ENCODE data around the gene ZFYVE1.
"Not testable (repeated sequence)": the region's sequence is repeated elsewhere in the genome, so short reads cannot be mapped to it uniquely, and the experiment has no call there.

Gene ZFYVE1

DNA sequence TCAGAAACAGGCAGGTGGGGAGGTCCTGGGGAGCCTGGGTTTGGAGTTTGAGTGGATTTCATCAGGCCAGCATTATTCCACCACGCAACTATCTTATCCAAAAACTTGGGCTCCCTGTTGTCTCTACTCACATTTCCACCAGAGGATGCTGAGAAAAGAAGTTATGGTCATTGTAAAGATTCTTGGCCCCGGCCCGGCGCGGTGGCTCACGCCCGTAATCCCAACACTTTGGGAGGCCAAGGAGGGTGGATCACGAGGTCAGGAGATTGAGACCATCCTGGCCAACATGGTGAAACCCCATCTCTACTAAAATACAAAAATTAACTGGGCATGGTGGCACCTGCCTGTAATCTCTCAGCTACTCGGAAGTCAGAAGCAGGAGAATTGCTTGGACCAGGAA, 70.2 kb downstream of the ZFYVE1 start:
- DNase-seq: not testable (repeated sequence)

- no peak for DNase-seq
Observed at GRCh38 chr14:72952171-72952570, 74.7 kb downstream of the ZFYVE1 start.

DNA sequence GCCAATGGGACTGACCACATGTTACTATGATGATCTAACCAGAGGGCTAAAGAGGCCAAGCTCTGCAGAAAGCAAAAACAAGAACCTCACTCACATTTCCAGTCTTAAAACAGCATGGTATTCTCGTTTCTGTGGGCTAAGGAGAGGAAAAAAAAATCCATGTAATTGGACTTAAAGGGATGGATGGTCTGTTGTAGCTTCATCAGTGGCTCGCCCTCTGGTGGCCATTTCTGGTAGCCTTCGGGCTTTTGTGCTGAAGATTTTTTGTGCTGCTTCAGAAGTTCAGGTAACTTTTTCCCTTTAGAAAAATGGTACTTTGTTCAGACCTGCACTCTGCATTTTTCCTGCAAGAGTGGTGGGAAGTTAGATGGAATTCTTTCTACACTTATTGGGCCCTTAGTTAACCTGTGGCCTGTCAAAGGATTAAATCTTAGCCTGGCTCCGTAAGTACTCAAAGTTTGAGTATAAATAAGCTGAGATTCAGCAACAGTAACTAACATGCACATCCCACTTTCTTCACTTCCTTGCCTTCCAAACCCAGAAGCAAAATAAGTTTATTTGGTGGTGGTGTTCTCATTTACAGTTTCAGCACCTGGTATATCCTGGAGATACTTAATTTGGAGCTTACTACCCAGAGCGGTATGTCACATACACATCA, 78.3 kb downstream of the ZFYVE1 start:
- peak in 1 of 2 experiments; percentile 36 for DNase-seq

- no peak for DNase-seq
Observed at GRCh38 chr14:72947366-72948160, 79.3 kb downstream of the ZFYVE1 start.

GRCh38 chr14:72946491-72946890, 80.4 kb downstream of the ZFYVE1 start:
- DNase-seq: no peak

DNA sequence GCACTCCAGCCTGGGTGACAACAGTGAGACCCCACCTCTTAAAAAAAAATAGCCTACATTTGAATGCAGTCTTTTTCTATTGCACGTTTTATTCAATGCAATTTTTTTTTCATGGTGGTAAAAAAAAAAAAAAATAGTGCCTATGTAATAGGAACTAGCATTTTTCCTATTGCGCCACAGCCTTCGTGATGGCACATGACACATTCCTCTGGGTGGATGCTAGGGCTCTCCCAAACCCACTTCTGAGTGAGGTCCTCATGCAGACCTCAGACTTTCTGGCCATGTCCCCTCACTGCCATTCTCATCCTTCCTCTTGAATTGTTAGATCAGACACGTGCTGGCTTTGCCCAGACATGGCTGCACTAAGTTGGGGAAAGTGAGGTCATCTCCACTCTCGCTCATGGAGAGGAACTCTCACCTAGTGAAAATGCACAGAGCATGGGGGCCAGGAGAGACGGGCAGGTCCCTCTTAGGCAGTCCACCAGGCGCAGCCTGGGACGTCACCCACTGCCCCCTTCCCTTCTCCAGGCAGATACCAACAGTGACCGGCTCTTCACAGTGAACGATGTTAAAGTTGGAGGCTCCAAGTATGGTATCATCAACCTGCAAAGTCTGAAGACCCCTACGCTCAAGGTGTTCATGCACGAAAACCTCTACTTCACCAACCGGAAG, 81.4 kb downstream of the ZFYVE1 start:
- no peak for DNase-seq

GRCh38 chr14:72943876-72944430, 83.0 kb downstream of the ZFYVE1 start:
- DNase-seq: no peak

DNA sequence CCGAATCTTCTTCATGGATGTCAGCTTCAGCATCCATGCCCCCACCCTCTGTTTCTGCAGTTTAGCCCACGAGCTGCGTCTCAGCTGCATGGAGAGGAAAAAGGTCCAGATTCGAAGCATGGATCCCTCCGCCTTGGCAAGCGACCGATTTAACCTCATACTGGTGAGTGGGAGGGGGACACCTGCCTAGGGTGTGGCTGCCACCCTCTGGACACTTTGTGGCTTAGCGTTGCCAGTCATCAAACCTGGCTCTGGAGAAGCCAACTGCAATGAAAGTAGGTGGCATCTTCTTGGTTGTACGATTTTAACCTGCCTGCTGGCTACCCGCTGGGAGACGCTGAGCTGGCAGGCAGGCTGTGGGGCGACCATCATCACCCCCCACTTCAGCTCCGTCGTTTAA, 84.0 kb downstream of the ZFYVE1 start:
- no peak for DNase-seq

- no peak for DNase-seq
Observed at GRCh38 chr14:72941286-72941985, 85.5 kb downstream of the ZFYVE1 start.

DNA sequence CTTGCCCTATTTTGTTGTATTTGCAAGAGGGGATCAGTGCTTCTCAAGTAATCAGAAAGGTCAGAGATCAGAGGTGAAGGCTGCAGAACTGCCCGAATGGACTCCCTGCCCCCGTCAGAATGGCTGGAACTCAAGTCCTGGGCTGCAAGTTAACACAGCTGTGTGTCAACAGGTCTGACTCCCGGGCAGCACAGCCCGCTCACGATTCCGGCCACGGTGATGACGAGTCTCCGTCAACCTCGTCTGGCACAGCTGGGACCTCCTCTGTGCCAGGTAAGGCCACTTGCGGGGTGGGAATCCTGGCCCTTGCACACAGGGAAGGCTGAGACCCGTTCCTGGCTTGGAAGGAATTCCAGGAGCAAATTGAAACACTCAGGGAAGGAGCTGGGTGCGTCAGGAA, 87.3 kb downstream of the ZFYVE1 start:
- DNase-seq: no peak

DNA sequence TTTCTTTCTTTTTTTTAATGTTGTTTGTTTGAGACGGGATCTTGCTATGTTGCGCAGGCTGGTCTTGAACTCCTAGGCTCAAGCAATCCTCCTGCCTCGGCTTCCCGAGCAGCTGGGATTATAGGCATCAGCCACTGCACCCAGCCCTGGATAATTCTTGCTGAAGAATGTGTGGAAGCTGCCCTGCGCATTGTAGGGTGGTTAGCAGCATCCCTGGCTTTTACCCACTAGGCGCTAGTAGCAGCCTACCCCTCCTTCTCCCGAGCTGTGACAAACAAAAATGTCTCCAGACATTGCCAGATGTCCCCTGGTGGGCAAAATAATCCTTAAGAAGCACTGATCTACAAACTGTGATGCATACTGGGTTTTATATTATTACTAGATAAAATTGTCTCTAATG, 94.0 kb downstream of the ZFYVE1 start:
- DNase-seq: no peak

- DNase-seq: no peak
Observed at GRCh38 chr14:72929316-72930080, 97.4 kb downstream of the ZFYVE1 start.

DNA sequence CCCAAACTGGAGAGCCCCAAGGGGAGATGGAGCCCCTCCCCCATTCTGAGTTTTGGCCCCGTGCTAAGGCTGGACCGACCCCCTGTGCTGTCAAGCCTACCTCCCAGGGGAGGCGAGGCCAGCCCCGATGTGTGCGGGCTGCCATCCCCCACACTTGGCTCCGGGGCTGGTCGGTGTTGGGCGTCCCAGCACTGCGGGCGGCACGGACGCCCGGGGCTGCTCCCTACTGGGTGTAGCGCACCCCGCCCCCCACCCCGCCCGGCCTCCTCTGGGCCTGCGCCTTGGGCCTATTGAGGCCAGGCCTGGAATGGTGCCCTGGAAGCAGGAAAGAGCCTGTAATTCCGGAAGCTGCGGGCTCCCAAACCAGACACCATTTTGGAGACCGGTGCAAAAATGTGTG, 98.0 kb downstream of the ZFYVE1 start:
- no peak for DNase-seq

DNA sequence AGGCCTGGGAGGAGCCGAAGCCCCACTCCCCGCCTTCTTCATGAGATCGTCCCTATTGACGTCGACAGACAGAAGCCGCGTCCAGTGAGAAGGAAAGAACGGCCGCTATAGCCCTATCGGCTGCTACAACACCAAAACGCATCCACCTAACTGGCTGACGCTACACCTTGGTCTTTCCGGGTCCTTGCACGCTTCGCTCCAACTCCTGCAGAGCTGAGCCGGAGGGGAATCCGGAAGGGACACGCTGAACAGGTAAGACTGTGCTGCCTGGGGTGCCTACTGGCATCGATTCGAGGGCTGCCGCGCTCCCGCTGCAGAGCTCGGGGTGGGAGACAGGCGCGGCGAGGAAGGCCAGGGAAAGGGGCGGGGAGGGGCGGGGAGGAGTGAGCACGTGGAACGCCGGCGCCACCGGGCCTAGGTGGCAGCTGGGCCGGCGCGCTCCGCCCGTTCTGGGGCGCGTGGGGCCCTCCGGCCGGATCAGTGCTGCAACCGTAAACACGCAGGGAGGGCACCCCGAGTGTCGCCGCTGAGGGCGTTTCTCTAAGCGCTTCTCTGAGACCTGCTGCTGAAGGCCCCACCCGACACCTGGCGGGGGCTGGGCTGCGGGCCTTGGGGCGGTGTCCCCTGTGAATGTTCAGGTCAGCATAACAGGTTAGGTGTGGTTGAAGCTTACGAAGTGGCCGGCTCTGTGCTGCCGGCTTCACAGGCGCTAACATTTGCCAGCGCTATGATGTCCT, 100.4 kb downstream of the ZFYVE1 start, which contains the start of gene DCAF4:
DCAF4 (plus strand) TSS at position 173 of the 737 bp plus-strand sequence. CDS start 11,515 bp downstream, outside the sequence.
- DNase-seq: peak; percentile 93 to 94

DNA sequence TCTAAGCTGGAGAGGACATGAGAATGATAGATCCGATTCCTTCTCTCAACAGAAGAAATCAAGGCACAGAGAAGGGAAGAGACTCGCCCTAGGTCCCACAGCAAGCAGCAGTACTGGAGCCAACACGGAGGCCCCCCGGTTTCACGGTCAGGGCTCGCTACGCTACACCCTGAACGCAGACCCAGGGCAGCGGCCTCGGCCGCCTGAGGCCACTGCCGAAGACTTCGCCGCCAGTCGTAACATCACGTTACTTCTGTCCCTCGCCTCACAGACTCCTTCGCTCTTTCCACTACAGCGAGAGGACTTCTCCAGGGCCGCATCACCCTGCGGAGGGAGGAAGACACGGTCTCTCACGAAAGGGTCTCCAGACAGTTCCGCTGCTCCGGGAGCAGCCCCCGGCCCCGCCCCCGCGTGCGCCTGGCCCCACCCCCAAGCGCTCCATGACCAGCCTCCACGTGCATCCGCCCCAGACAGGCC, 101.1 kb downstream of the ZFYVE1 start:
- DNase-seq: no peak

GRCh38 chr14:72925171-72925759, 101.6 kb downstream of the ZFYVE1 start:
- DNase-seq: no peak

DNA sequence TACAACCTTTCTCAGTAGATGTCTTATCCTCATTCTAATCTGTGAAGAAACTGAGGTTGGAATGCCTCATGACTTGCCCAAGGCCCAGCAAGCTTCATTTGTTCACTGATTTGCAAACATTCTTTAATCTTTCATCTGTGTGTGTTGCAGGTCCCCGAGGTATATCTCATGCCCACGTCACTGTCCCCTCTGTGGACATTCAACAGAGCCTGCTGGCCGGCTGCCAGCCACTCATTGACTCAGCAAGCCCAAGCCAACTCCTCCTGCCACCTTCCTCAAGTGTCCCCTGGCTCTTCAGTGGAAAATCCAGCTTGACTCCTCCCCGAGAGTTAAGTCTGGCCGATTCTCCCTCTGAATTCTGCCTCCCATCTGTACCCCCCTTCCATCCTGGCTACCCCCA, 102.6 kb downstream of the ZFYVE1 start:
- DNase-seq: no peak

DNA sequence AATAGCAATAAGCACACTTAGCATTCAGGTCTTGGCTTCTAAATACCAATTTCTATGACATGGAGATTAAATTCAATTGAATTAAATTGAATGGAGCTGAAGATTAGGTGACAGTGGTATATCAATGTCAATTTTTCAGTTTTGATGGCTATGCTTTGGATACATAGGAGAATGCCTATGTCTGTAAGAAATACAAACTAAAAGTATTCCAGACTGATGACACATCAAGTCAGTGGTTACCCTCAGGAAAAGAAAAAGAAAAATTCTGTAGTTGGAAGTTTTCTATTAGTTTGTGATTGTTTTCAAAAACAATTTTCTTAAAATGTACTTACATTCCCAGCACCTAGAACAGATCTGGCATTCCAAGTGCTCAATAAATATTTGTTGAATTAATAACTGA, 105.5 kb downstream of the ZFYVE1 start:
- no peak for DNase-seq

- DNase-seq: no peak
Observed at GRCh38 chr14:72920008-72920407, 106.9 kb downstream of the ZFYVE1 start.

Data from NCI-H1930 (cell line).